OCI-LY3 (cell line): ENCODE results near the gene AKNAD1.

Source experiments
- H2AFZ ChIP-seq: fragments of 200-600, 300-600 bp; shearing (Covaris generic); 2 replicates; pipeline ENCODE4 v1.6.0; 2014; ENCODE audit warnings: antibody characterized with exemption, low read depth, low read length
- H3K27ac ChIP-seq: fragments of 200-600, 300-600 bp; sonication (generic); 2 replicates; pipeline ENCODE4 v1.5.1; 2014; ENCODE audit warnings: mild to moderate bottlenecking, low read length, moderate library complexity, mixed read lengths
- H3K27me3 ChIP-seq: fragments of 200-600, 300-600 bp; sonication (generic); 2 replicates; pipeline ENCODE4 v1.6.1; 2014; ENCODE audit warnings: low read depth, low read length, mixed read lengths
- H3K36me3 ChIP-seq: fragments of 200-600, 300-600 bp; sonication (generic); replicated peaks from 2 replicates; pipeline ENCODE3; 2014; ENCODE audit warnings: low read depth, low read length, mixed read lengths
- H3K4me1 ChIP-seq: fragments of 300-600, 200-600 bp; sonication (generic); 2 replicates; pipeline ENCODE4 v1.6.1; 2014; ENCODE audit warnings: low read length, mixed read lengths
- H3K4me2 ChIP-seq: fragments of 200-600, 300-600 bp; sonication (generic); 2 replicates; pipeline ENCODE4 v1.6.1; 2014; ENCODE audit warnings: low read length, mixed read lengths
- H3K4me3 ChIP-seq: fragments of 300-600, 200-600 bp; sonication (generic); 2 replicates; pipeline ENCODE4 v1.5.1; 2014; ENCODE audit warnings: antibody characterized with exemption, mild to moderate bottlenecking, low read length, moderate library complexity
- H3K79me2 ChIP-seq: fragments of 300-600, 200-600 bp; shearing (Covaris generic); 2 replicates; pipeline ENCODE4 v1.6.1; 2014; ENCODE audit warnings: mild to moderate bottlenecking, low read length, mixed read lengths
- H3K9ac ChIP-seq: fragments of 300-600, 200-600 bp; shearing (Covaris generic); 2 replicates; pipeline ENCODE4 v1.6.0; 2014; ENCODE audit warnings: mild to moderate bottlenecking, low read length, moderate library complexity
- H3K9me3 ChIP-seq: fragments of 200-600, 300-600 bp; shearing (Covaris generic); 2 replicates; pipeline ENCODE4 v1.6.1; 2014; ENCODE audit warnings: low read length, mixed read lengths; ENCODE audit not compliant: insufficient read depth
- H4K20me1 ChIP-seq: fragments of 200-600, 300-600 bp; sonication (generic); 2 replicates; pipeline ENCODE4 v1.6.1; 2016; ENCODE audit warnings: low read length, mixed read lengths; ENCODE audit not compliant: insufficient read depth
- EZH2phosphoT487 ChIP-seq: fragments of 200-600 bp; shearing (Covaris generic); IDR thresholded peaks from 2 replicates; pipeline ENCODE4 v1.6.1; 2018; ENCODE audit warnings: antibody characterized with exemption, mixed run types, low read depth
- TF ChIP-seq, protein P1 (sequence below): fragments of 200-600, 300-600 bp; sonication (generic); IDR thresholded peaks from 2 replicates; pipeline ENCODE4 v1.5.1; 2014; ENCODE audit warnings: antibody characterized with exemption, low read length, low read depth

The AKNAD1 gene, protein sequence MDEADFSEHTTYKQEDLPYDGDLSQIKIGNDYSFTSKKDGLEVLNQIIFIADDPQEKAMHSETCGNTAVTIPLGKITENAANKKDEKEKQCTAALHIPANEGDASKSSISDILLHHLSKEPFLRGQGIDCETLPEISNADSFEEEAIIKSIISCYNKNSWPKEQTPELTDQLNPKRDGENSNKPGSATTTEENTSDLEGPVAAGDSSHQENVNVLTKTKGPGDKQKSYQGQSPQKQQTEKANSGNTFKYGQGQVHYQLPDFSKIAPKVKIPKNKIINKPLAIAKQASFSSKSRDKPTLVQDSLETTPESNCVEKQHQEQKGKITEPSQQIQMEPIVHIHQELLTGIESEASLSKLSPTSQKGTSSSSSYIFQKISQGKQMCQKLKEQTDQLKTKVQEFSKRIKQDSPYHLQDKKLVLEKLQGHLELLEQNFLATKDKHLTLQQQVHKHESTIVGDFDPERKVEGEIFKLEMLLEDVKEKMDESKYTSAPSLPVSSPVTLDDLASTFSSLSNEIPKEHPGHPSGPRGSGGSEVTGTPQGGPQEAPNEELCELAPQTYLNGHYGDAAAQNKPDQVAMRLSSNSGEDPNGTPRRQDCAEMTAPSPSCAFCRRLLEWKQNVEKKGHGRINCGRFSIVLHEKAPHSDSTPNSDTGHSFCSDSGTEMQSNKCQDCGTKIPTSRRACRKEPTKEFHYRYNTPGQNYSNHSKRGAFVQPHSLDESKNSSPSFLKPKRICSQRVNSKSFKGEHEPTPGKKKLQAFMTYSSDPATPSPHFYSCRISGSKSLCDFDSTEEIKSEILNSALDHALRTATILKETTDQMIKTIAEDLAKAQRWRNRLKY

GRCh38 chr1:108856994-108857393 is at the start of gene AKNAD1:
TSS of gene AKNAD1 (minus strand) at chr1:108857094. CDS start at chr1:108852664, 4,430 bp downstream.
- Histone ChIP-seq H3K9ac (no peak within 1 kb of the TSS), H3K27me3 (peaks cover 3% of the 10 kb centered on the region; the same call in 1 of the 2 replicates), H3K79me2 (no peaks in the 10 kb centered on the region), H3K27ac (no peak within 1 kb of the TSS), H3K36me3 (no peaks in the 10 kb centered on the region), H3K9me3 (no peaks in the 10 kb centered on the region), H4K20me1 (no peaks in the 10 kb centered on the region), H3K4me2 (no peak within 1 kb of the TSS), H3K4me1 (0 out of 2 replicates have a peak, but pooled peaks cover 3% of the 10 kb centered on the region), H2AFZ (no peak within 1 kb of the TSS), H3K4me3 (no peak within 1 kb of the TSS)
- TF ChIP-seq, protein P1, sequence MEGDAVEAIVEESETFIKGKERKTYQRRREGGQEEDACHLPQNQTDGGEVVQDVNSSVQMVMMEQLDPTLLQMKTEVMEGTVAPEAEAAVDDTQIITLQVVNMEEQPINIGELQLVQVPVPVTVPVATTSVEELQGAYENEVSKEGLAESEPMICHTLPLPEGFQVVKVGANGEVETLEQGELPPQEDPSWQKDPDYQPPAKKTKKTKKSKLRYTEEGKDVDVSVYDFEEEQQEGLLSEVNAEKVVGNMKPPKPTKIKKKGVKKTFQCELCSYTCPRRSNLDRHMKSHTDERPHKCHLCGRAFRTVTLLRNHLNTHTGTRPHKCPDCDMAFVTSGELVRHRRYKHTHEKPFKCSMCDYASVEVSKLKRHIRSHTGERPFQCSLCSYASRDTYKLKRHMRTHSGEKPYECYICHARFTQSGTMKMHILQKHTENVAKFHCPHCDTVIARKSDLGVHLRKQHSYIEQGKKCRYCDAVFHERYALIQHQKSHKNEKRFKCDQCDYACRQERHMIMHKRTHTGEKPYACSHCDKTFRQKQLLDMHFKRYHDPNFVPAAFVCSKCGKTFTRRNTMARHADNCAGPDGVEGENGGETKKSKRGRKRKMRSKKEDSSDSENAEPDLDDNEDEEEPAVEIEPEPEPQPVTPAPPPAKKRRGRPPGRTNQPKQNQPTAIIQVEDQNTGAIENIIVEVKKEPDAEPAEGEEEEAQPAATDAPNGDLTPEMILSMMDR, result no peak

DNA sequence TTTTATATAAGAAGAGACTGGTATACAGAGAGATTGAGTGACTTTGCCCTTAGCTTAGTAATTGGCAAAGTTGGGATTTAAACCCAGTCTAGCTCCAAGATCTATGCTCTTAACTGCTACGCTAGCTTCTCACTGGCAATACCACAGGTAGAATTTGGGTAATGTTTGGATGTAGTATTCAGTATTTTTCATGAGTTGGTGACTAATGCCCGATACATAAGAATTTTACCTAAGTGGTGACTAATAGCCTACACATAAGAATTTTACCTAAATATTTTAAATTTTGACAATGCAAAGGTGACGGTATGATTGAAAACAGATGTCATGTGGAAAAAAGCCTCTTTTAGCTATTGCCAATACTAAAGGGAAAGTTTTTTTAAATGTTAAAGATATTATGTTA is 44.2 kb upstream of the AKNAD1 start:
- Histone ChIP-seq H2AFZ (no peak overlapping the region), H3K4me1 (no peaks in the 10 kb centered on the region), H3K27me3 (no peaks in the 10 kb centered on the region), H3K79me2 (no peaks in the 10 kb centered on the region), H3K27ac (no peak overlapping the region), H3K4me2 (no peak overlapping the region), H4K20me1 (no peaks in the 10 kb centered on the region), H3K9me3 (no peaks in the 10 kb centered on the region), H3K9ac (no peak overlapping the region), H3K4me3 (no peak overlapping the region), H3K36me3 (no peaks in the 10 kb centered on the region)
- TF ChIP-seq, protein P1, result no peak

DNA sequence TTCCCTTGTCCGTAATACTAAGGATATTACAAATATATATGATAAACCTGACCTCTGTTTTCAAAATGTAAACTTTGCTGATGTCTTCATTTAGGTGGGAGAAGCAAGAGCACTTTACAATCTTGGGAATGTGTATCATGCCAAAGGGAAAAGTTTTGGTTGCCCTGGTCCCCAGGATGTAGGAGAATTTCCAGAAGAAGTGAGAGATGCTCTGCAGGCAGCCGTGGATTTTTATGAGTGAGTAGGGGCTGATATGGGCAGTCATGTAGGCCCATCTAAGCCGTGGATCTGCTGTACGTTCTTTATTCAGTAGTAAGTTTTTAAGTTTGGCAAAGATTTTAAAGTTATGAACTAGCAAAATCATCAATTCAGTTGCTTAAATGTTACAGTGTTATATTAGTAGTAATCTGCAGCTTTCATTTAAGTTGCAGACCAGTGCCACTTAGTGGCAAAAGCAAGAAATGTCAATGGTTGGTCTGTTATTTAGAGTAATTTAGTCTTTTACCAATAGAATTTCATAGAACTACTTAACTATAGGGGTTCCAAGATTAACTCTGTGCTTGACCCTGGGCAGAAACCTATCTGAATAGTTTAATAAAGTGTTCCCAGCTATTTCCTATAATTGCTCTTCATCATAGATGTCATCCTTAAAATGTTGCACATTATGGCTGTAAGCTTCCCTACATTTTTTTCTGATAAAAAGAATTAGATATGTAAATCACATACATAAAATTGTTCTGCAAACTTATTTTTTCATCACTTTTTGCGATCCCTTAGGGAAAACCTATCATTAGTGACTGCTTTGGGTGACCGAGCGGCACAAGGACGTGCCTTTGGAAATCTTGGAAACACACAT is 41.2 kb upstream of the AKNAD1 start:
- Histone ChIP-seq H4K20me1 (no peaks in the 10 kb centered on the region), H3K27me3 (no peaks in the 10 kb centered on the region), H3K27ac (no peak overlapping the region), H3K9me3 (no peaks in the 10 kb centered on the region), H3K79me2 (no peaks in the 10 kb centered on the region), H3K4me3 (no peak overlapping the region), H3K4me1 (no peaks in the 10 kb centered on the region), H3K9ac (no peak overlapping the region), H2AFZ (no peak overlapping the region), H3K36me3 (no peaks in the 10 kb centered on the region), H3K4me2 (no peak overlapping the region)
- TF ChIP-seq, protein P1, result peak; percentile 66
- TF ChIP-seq EZH2phosphoT487, result no peak
